IMR-90 (cell line): ENCODE measurements around the gene MRPL40. TPM values are rescaled to one million over a fixed set of nuclear protein-coding genes. Genes with fewer than 3 reads are reported as not detected.

Experiments used
- ATAC-seq: fragments of 200-7000 bp; cut with Tn5 transposase; 2 replicates; pipeline ENCODE4 v1.9.1; 2020; ENCODE audit warnings: low read depth, mild to moderate bottlenecking, moderate library complexity
- BruUV-seq: library from RNA; stranded (reverse); fragments of 400-500 nt; replicated peaks from 2 replicates; lab custom pipeline; 2021; lab: Mats Ljungman, UMichigan
- CTCF ChIA-PET: fragments of 300-600 bp; formaldehyde crosslinking; extraction: SDS; loops from one replicate; lab custom pipeline; 2021; ENCODE audit warnings: antibody characterized with exemption; lab: Yijun Ruan, JAX
- POLR2A ChIA-PET: fragments of 300-600 bp; sonication (Branson Sonifier 250); formaldehyde crosslinking; loops from one replicate; lab custom pipeline; 2022; ENCODE audit warnings: antibody characterized with exemption; ENCODE audit not compliant: unreplicated experiment; lab: Charles Lee
- DNase-seq: peaks from one replicate; pipeline ENCODE4 v3.0.0; 2013
- H2AFZ ChIP-seq: replicated peaks from 2 replicates; pipeline ENCODE3; 2013; ENCODE audit warnings: low read length, mild to moderate bottlenecking; ENCODE audit not compliant: poor library complexity
- H2AK5ac ChIP-seq: 2 replicates; pipeline ENCODE4 v1.6.1; 2013; ENCODE audit warnings: low read depth, low read length, inconsistent platforms
- H2AK9ac ChIP-seq: replicated peaks from 2 replicates; pipeline ENCODE3; 2013; ENCODE audit warnings: mild to moderate bottlenecking, low read depth, low read length, moderate library complexity; ENCODE audit not compliant: poor library complexity
- H2BK120ac ChIP-seq: 2 replicates; pipeline ENCODE4 v1.6.1; 2013; ENCODE audit warnings: low read depth, low read length, inconsistent platforms
- H2BK15ac ChIP-seq: 3 replicates; pipeline ENCODE4 v1.6.1; 2013; ENCODE audit warnings: low read depth, low read length, inconsistent platforms
- H2BK20ac ChIP-seq: 2 replicates; pipeline ENCODE4 v1.6.1; 2013; ENCODE audit warnings: low read depth, mild to moderate bottlenecking, inconsistent platforms, low read length, moderate library complexity
- H2BK5ac ChIP-seq: 2 replicates; pipeline ENCODE4 v1.6.1; 2013; ENCODE audit warnings: mild to moderate bottlenecking, low read depth, low read length, inconsistent platforms; ENCODE audit not compliant: poor library complexity, severe bottlenecking
- H3K14ac ChIP-seq: replicated peaks from 2 replicates; pipeline ENCODE4 v1.6.1; 2013; ENCODE audit warnings: low read depth, low read length, inconsistent platforms
- H3K18ac ChIP-seq: 2 replicates; pipeline ENCODE4 v1.6.1; 2013; ENCODE audit warnings: low read depth, low read length, control low read depth
- H3K23ac ChIP-seq: 2 replicates; pipeline ENCODE4 v1.6.1; 2013; ENCODE audit warnings: low read depth, low read length, inconsistent platforms
- H3K27ac ChIP-seq: 2 replicates; pipeline ENCODE4 v1.5.1; 2013; ENCODE audit warnings: mild to moderate bottlenecking, control low read depth, low read length; ENCODE audit not compliant: insufficient read depth
- H3K27me3 ChIP-seq: 2 replicates; pipeline ENCODE4 v1.6.1; 2013; ENCODE audit warnings: low read length; ENCODE audit not compliant: control insufficient read depth, insufficient read depth
- H3K36me3 ChIP-seq: 2 replicates; pipeline ENCODE4 v1.6.1; 2013; ENCODE audit warnings: low read length, mixed read lengths; ENCODE audit not compliant: control insufficient read depth, insufficient read depth
- H3K4ac ChIP-seq: 2 replicates; pipeline ENCODE4 v1.6.1; 2013; ENCODE audit warnings: low read depth, low read length, inconsistent platforms
- H3K4me1 ChIP-seq: 2 replicates; pipeline ENCODE4 v1.6.1; 2013; ENCODE audit warnings: low read length, mixed read lengths; ENCODE audit not compliant: control insufficient read depth, insufficient read depth
- H3K4me2 ChIP-seq: 2 replicates; pipeline ENCODE4 v1.6.1; 2013; ENCODE audit warnings: low read depth, mild to moderate bottlenecking, control low read depth, low read length, moderate library complexity
- H3K4me3 ChIP-seq: 2 replicates; pipeline ENCODE4 v1.5.1; 2013; ENCODE audit warnings: low read depth, mild to moderate bottlenecking, control low read depth, low read length, moderate library complexity; ENCODE audit not compliant: insufficient read depth
- H3K56ac ChIP-seq: 2 replicates; pipeline ENCODE4 v1.6.1; 2013; ENCODE audit warnings: low read length, inconsistent platforms; ENCODE audit not compliant: insufficient read depth; ENCODE audit errors: extremely low read depth
- H3K79me1 ChIP-seq, 2 experiments: 2 replicates each; pipeline ENCODE4 v1.6.1; 2013; ENCODE audit warnings: low read length in 2 of 2, inconsistent platforms in 1 of 2, low read depth in 1 of 2
- H3K9ac ChIP-seq: 2 replicates; pipeline ENCODE4 v1.6.1; 2013; ENCODE audit warnings: low read depth, low read length, control low read depth
- H3K9me1 ChIP-seq: 2 replicates; pipeline ENCODE4 v1.6.1; 2013; ENCODE audit warnings: low read length, inconsistent platforms; ENCODE audit not compliant: insufficient read depth
- H3K9me3 ChIP-seq: 2 replicates; pipeline ENCODE4 v1.6.1; 2013; ENCODE audit warnings: low read length; ENCODE audit not compliant: control insufficient read depth, insufficient read depth
- H4K20me1 ChIP-seq: 2 replicates; pipeline ENCODE4 v1.6.1; 2013; ENCODE audit warnings: low read length, inconsistent platforms; ENCODE audit not compliant: insufficient read depth
- H4K5ac ChIP-seq: 2 replicates; pipeline ENCODE4 v1.6.1; 2013; ENCODE audit warnings: mild to moderate bottlenecking, low read depth, low read length, control low read depth
- H4K8ac ChIP-seq, 2 experiments: 2 replicates each; pipeline ENCODE4 v1.6.1; 2013; ENCODE audit warnings: low read depth in 2 of 2, low read length in 2 of 2, control low read depth in 1 of 2, inconsistent platforms in 1 of 2
- H4K91ac ChIP-seq: 2 replicates; pipeline ENCODE4 v1.6.1; 2013; ENCODE audit warnings: low read depth, low read length, inconsistent platforms; ENCODE audit not compliant: insufficient read depth
- BHLHE40 ChIP-seq: fragments of 150-350 bp; IDR thresholded peaks from 2 replicates; pipeline ENCODE4 v1.6.1; 2016; ENCODE audit warnings: mild to moderate bottlenecking, low read depth, low read length
- CHD1 ChIP-seq: IDR thresholded peaks from 2 replicates; pipeline ENCODE4 v1.6.1; 2012; ENCODE audit warnings: low read depth, low read length, improper control_type of control experiment
- ELK1 ChIP-seq: fragments of 150-350 bp; IDR thresholded peaks from 2 replicates; pipeline ENCODE4 v1.6.1; 2016; ENCODE audit warnings: low read depth, mild to moderate bottlenecking, low read length, moderate library complexity, borderline replicate concordance
- MAFK ChIP-seq: IDR thresholded peaks from 2 replicates; pipeline ENCODE4 v1.6.1; 2012; ENCODE audit warnings: low read depth, low read length, improper control_type of control experiment
- MAZ ChIP-seq: IDR thresholded peaks from 2 replicates; pipeline ENCODE4 v1.6.1; 2012; ENCODE audit warnings: low read depth, mild to moderate bottlenecking, low read length, improper control_type of control experiment, moderate library complexity, borderline replicate concordance
- MXI1 ChIP-seq: IDR thresholded peaks from 2 replicates; pipeline ENCODE4 v1.6.1; 2012; ENCODE audit warnings: low read depth, mild to moderate bottlenecking, low read length, moderate library complexity, borderline replicate concordance
- NFE2L2 ChIP-seq: fragments of 150-350 bp; IDR thresholded peaks from 2 replicates; pipeline ENCODE4 v1.6.1; 2016; ENCODE audit warnings: low read depth, mild to moderate bottlenecking, low read length
- RCOR1 ChIP-seq: IDR thresholded peaks from 2 replicates; pipeline ENCODE4 v1.6.1; 2012; ENCODE audit warnings: mild to moderate bottlenecking, low read length, improper control_type of control experiment; ENCODE audit not compliant: insufficient replicate concordance
- RFX5 ChIP-seq: IDR thresholded peaks from 2 replicates; pipeline ENCODE4 v1.8.0; 2012; ENCODE audit warnings: low read depth, mild to moderate bottlenecking, low read length, moderate library complexity
- SMC3 ChIP-seq: fragments of 150-350 bp; IDR thresholded peaks from 2 replicates; pipeline ENCODE4 v1.6.1; 2016; ENCODE audit warnings: low read depth, mild to moderate bottlenecking, antibody characterized with exemption, low read length, moderate library complexity
- WGBS, 2 experiments: methylation state at CpG; one replicate each; pipeline versions ENCODE4 v1.1.5 to v1.1.7; 2013; ENCODE audit warnings: missing lambda C conversion rate in 2 of 2; ENCODE audit not compliant: insufficient read length in 1 of 2; ENCODE audit errors: extremely low coverage in 2 of 2; 5-methylcytosine and 5-hydroxymethylcytosine counted together
- dilution Hi-C: fragments of 300-500 bp; cut with HindIII; formaldehyde crosslinking; loops from one replicate; pipeline ENCODE4 v1.14.3; 2018; ENCODE audit warnings: low sequenced_read_pairs; ENCODE audit not compliant: unreplicated experiment
- in situ Hi-C: fragments of 300-500 bp; cut with MboI; formaldehyde crosslinking; loops from 3 replicates; pipeline ENCODE4 v1.14.3; 2019; ENCODE audit warnings: low sequenced_read_pairs, inconsistent platforms, mixed read lengths
- intact Hi-C: fragments of 100-400 bp; cut with micrococcal nuclease; formaldehyde crosslinking; loops from 2 replicates; pipeline ENCODE4 v1.10.0; 2022
- polyA plus RNA-seq, 3 experiments: library from polyadenylated mRNA; depleted of rRNA; stranded (reverse); fragments of >200 nt; gene quantifications; 2 replicates each; pipeline ENCODE4 v1.2.3, GENCODE V29; 2012; ENCODE audit warnings: low replicate concordance in 1 of 3
- total RNA-seq: library from RNA; depleted of rRNA; stranded (reverse); fragments of >200 nt; gene quantifications from 2 replicates; pipeline ENCODE4 v1.2.3, GENCODE V29; 2012

Gene MRPL40
- total and polyA plus RNA-seq, 2 of the 4 experiments (the other 2 are of a cell fraction), result 36.7 to 37.5 TPM

GRCh38 chr22:19463008-19463407 lies 30.7 kb downstream of the MRPL40 start:
- no TSS peak for BruUV-seq
- Histone ChIP-seq H3K4ac (no peak overlapping the region), H2BK20ac (no peak overlapping the region), H3K79me1 (peaks cover 5 to 27% of the 10 kb centered on the region in 2 experiments), H4K8ac (no peak overlapping the region), H3K4me2 (no peak overlapping the region), H3K9ac (no peak overlapping the region), H3K18ac (no peak overlapping the region), H2AFZ (no peak overlapping the region), H3K4me1 (peaks cover 8% of the 10 kb centered on the region; the same call in 1 of the 2 replicates), H2AK5ac (no peak overlapping the region), H2BK5ac (no peak overlapping the region), H3K23ac (no peak overlapping the region), H3K9me1 (peaks cover 15% of the 10 kb centered on the region), H3K36me3 (peaks cover 40% of the 10 kb centered on the region), H2BK120ac (no peak overlapping the region), H2BK15ac (no peak overlapping the region), H3K4me3 (no peak overlapping the region), H4K91ac (no peak overlapping the region), H2AK9ac (no peak overlapping the region), H3K9me3 (no peaks in the 10 kb centered on the region), H3K27ac (no peak overlapping the region), H3K27me3 (no peaks in the 10 kb centered on the region), H3K14ac (no peak overlapping the region), H3K56ac (no peak overlapping the region), H4K20me1 (peaks cover 16% of the 10 kb centered on the region), H4K5ac (no peak overlapping the region)
- POLR2A ChIA-PET, result no interaction called here
- no peak for ATAC-seq
- TF ChIP-seq BHLHE40 (no peak), MXI1 (no peak), SMC3 (no peak), MAFK (no peak), RFX5 (no peak), ELK1 (no peak), RCOR1 (no peak), MAZ (no peak), NFE2L2 (no peak), CHD1 (no peak)
- no CpG with 5 or more reads among the region's 1 CpG for WGBS, 2 experiments
- CTCF ChIA-PET, result interaction anchor here (0.5 kb wide), 1 partner anchor 1913 kb away, joined by 3 read pairs; no protein-coding TSS in a partner anchor
- dilution Hi-C loops (no loop called here), intact Hi-C loops (no loop called here), in situ Hi-C loops (no loop called here)
- no peak for DNase-seq
